Measurements from ENCODE around the gene ACTL10.

GRCh38 chr20:33709398-33709797 lies 42.7 kb downstream of the ACTL10 start:
- TF ChIP-seq CTCF (IDR thresholded peaks at IDR 0.05) = no peak
- TF ChIP-seq POLR2A (IDR thresholded peaks at IDR 0.05) = no peak
- no peak for TF ChIP-seq POLR2AphosphoS5 (IDR thresholded peaks at IDR 0.05)
- TF ChIP-seq EP300 (IDR thresholded peaks at IDR 0.05; ENCODE audit: low read depth) = no peak
